ENCODE measurements around the gene SBNO1. TPM values are rescaled to one million over a fixed set of nuclear protein-coding genes. Genes with fewer than 3 reads are reported as not detected.
"Not testable (repeated sequence)": the region's sequence is repeated elsewhere in the genome, so short reads cannot be mapped to it uniquely, and the experiment has no call there.

Gene SBNO1
- total RNA-seq, 1 donor from 2014 or later = 9.8 TPM

- peaks cover 11 to 45% of the 10 kb centered on the region in 2 donors for H3K4me1 ChIP-seq
- H3K36me3 ChIP-seq = peaks cover 17 to 21% of the 10 kb centered on the region in 2 donors
- intact Hi-C loops (cut with DNase I) = loop anchor here (1.0 to 10.0 kb wide), 4 partner anchors 22 to 1037 kb away; partner anchors contain the start of gene TMED2
- H3K9me3 ChIP-seq = no peaks in the 10 kb centered on the region
- H3K27ac ChIP-seq = peak overlapping the region; percentile 84 to 93
- no peaks in the 10 kb centered on the region for H3K27me3 ChIP-seq
- DNase-seq (ENCODE audit: low spot score in 2 of 2) = no peak
- peak overlapping the region in 1 of 2 donors; percentile 71 for H3K4me3 ChIP-seq
- TF ChIP-seq CTCF (IDR thresholded peaks at IDR 0.05) = no peak
These were observed 23.0 kb upstream of the SBNO1 start for GRCh38 chr12:123387508-123388176.

DNA sequence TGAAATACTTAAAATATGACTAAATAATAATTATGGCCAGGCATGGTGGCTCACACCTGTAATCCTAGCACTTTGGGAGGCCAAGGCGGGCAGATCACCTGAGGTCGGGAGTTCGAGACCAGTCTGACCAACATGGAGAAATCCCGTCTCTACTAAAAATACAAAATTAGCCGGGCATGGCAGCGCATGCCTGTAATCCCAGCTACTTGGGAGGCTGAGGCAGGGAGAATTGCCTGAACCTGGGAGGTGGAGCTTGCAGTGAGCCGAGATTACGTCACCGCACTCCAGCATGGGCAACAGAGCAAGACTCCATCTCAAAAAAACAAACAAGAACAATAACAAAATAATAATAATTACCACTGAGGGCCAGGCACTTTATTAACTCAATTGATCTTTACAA is 20.9 kb upstream of the SBNO1 start:
- H3K27ac ChIP-seq; H3K36me3 ChIP-seq; H3K9me3 ChIP-seq; DNase-seq (ENCODE audit: low spot score in 2 of 2); H3K27me3 ChIP-seq: not testable (repeated sequence)
- H3K4me3 ChIP-seq = peak overlapping the region in 1 of 2 donors; percentile 86
- intact Hi-C loops (cut with DNase I) = loop anchor here (5.0 to 10.0 kb wide), 2 partner anchors 132 to 1039 kb away; no protein-coding TSS in a partner anchor
- peaks cover 9 to 30% of the 10 kb centered on the region in 2 donors for H3K4me1 ChIP-seq

DNA sequence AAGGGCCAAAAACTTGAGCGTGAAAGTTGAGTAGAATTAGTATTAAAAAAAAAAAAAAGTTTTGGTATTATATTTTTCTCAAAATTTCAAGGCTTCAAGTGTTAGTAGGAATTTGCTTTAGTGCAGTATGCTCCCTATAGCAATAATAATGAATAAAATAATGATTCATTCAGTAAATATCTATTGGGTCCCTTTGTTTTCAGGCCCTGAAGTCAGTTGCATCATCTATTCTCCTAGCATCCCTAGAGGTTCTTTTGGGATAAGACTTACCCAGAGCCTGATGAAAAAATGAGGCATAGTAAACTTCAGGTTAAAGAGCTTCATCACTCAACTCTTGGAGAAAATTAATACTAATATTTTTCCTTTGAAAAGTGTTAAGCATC is 20.3 kb upstream of the SBNO1 start:
- Histone ChIP-seq H3K27me3 (no peaks in the 10 kb centered on the region), H3K4me3 (peak overlapping the region in 1 of 2 donors; percentile 86), H3K4me1 (peaks cover 9 to 24% of the 10 kb centered on the region in 2 donors), H3K36me3 (no peaks in the 10 kb centered on the region), H3K9me3 (no peaks in the 10 kb centered on the region), H3K27ac (no peak overlapping the region)
- intact Hi-C loops (cut with DNase I) = loop anchor here (1.0 to 10.0 kb wide), 3 partner anchors 20 to 1040 kb away; no protein-coding TSS in a partner anchor
- no peak for TF ChIP-seq CTCF (IDR thresholded peaks at IDR 0.05)
- no peak for DNase-seq (ENCODE audit: low spot score in 2 of 2)

GRCh38 chr12:123384318-123384993 is 19.8 kb upstream of the SBNO1 start:
- no peaks in the 10 kb centered on the region for H3K9me3 ChIP-seq
- H3K27ac ChIP-seq = peak overlapping the region; percentile 71 to 75
- H3K4me1 ChIP-seq = peaks cover 9 to 24% of the 10 kb centered on the region in 2 donors
- intact Hi-C loops (cut with DNase I) = loop anchor here (1.0 to 10.0 kb wide), 2 partner anchors 19 to 1040 kb away; no protein-coding TSS in a partner anchor
- no peak for DNase-seq (ENCODE audit: low spot score in 2 of 2)
- no peak for TF ChIP-seq CTCF (IDR thresholded peaks at IDR 0.05)
- H3K4me3 ChIP-seq = peak overlapping the region; percentile 86 to 88
- H3K27me3 ChIP-seq = no peaks in the 10 kb centered on the region
- H3K36me3 ChIP-seq = no peaks in the 10 kb centered on the region

DNA sequence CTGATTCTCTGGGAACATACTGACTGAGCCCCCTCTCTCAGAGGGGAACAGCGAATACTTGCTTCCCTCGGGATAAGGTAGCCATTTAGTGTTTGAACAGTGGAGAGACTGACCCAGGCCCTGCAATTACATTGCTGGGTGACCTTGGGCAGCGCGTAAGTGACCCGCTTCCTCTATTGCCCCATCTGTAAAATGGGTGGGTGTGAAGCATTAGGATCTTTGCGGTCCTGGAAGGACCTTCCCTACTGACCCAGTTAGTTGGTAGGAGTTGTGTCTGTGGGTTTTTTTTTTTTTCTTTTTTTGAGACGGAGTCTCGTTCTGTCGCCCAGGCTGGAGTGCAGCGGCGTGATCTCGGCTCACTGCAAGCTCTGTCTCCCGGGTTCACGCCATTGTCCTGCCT is 18.0 kb upstream of the SBNO1 start:
- TF ChIP-seq CTCF (IDR thresholded peaks at IDR 0.05) = no peak
- intact Hi-C loops (cut with DNase I) = loop anchor here (10.0 kb wide), 1 partner anchor 1042 kb away; no protein-coding TSS in a partner anchor
- Histone ChIP-seq H3K4me3 (no peak overlapping the region), H3K4me1 (peaks cover 3 to 16% of the 10 kb centered on the region in 2 donors), H3K9me3 (no peaks in the 10 kb centered on the region), H3K27ac (no peak overlapping the region), H3K27me3 (no peaks in the 10 kb centered on the region), H3K36me3 (no peaks in the 10 kb centered on the region)
- DNase-seq (ENCODE audit: low spot score in 2 of 2) = no peak

GRCh38 chr12:123379391-123379790 is 14.7 kb upstream of the SBNO1 start:
- Histone ChIP-seq H3K4me3 (no peak overlapping the region), H3K27ac (no peak overlapping the region), H3K4me1 (peaks cover 0 to 4% of the 10 kb centered on the region in 2 donors), H3K27me3 (no peaks in the 10 kb centered on the region), H3K36me3 (no peaks in the 10 kb centered on the region), H3K9me3 (no peaks in the 10 kb centered on the region)
- TF ChIP-seq CTCF (IDR thresholded peaks at IDR 0.05) = no peak
- DNase-seq (ENCODE audit: low spot score in 2 of 2) = no peak
- intact Hi-C loops (cut with DNase I) = no loop called here

- H3K4me3 ChIP-seq; H3K27me3 ChIP-seq; H3K36me3 ChIP-seq; H3K27ac ChIP-seq; H3K9me3 ChIP-seq; DNase-seq (ENCODE audit: low spot score in 2 of 2); intact Hi-C loops (cut with DNase I); H3K4me1 ChIP-seq: not testable (repeated sequence)
These were observed 7.8 kb upstream of the SBNO1 start for GRCh38 chr12:123372415-123372814.

DNA sequence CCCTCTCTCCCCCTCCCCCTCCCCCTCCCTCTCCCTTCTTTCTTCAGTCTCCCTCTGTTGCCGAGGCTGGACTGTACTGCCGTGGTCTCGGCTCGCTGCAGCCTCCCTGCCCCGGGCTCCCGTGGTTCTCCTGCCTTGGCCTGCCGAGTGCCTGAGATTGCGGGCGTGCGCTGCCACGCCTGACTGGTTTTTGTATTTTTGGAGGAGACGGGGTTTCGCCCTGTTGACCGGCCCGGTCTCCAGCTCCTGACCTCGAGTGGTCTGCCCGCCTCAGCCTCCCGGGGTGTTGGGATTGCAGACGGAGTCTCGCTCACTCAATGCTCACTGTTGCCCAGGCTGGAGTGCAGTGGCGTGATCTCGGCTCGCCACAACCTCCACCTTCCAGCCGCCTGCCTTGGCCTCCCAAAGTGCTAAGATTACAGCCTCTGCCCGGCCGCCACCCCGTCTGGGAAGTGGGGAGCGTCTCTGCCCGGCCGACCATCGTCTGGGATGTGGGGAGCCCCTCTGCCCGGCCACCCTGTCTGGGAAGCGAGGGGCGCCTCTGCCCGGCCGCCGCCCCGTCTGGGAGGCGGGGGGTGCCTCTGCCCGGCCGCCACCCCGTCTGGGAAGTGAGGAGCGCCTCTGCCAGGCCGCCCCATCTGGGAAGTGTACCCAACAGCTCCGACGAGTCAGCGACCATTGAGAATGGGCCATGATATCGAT is 7.2 kb upstream of the SBNO1 start:
- H3K9me3 ChIP-seq; H3K4me3 ChIP-seq; H3K4me1 ChIP-seq; intact Hi-C loops (cut with DNase I); H3K27ac ChIP-seq; H3K36me3 ChIP-seq; DNase-seq (ENCODE audit: low spot score in 2 of 2); H3K27me3 ChIP-seq: not testable (repeated sequence)
